ENCODE data around the gene PSG11.
"Not testable (repeated sequence)": the region's sequence is repeated elsewhere in the genome, so short reads cannot be mapped to it uniquely, and the experiment has no call there.

- TF ChIP-seq NFRKB (IDR thresholded peaks at IDR 0.05); SUZ12 (IDR thresholded peaks at IDR 0.05); FOXK2 (IDR thresholded peaks at IDR 0.05); LEF1 (IDR thresholded peaks at IDR 0.05; ENCODE audit: borderline replicate concordance); SP1 (IDR thresholded peaks at IDR 0.05); ZNF384 (IDR thresholded peaks at IDR 0.05); FOXA1 (IDR thresholded peaks at IDR 0.05); BHLHE40 (IDR thresholded peaks at IDR 0.05; ENCODE audit: borderline replicate concordance); CTBP1 (IDR thresholded peaks at IDR 0.05; ENCODE audit: borderline replicate concordance): not testable (repeated sequence)
These were observed 4.6 kb downstream of the PSG11 start for GRCh38 chr19:43021629-43022028.

Measured in HEK293T (cell line).